K562 (cell line): ENCODE results near the gene SLC2A4RG. TPM values are rescaled to one million over a fixed set of nuclear protein-coding genes. Genes with fewer than 3 reads are reported as not detected.

Source experiments
- ATAC-seq: fragments of 200-7000 bp; cut with Tn5 transposase; 3 replicates; pipeline ENCODE4 v1.9.1; 2020; ENCODE audit warnings: moderate library complexity
- BruUV-seq: library from RNA; stranded (reverse); fragments of 400-500 nt; replicated peaks from 2 replicates; lab custom pipeline; 2021; lab: Mats Ljungman, UMichigan
- CTCF ChIA-PET: fragments of 300-600 bp; formaldehyde crosslinking; extraction: SDS; loops from one replicate; lab custom pipeline; 2021; ENCODE audit warnings: low intra/inter-chr PET ratio; lab: Yijun Ruan, JAX
- POLR2A ChIA-PET: fragments of 300-600, 350-650 bp; sonication (Branson Sonifier 250); formaldehyde crosslinking; extraction: SDS; loops from one replicate; lab custom pipeline; 2021; ENCODE audit warnings: antibody characterized with exemption, inconsistent platforms; lab: Yijun Ruan, JAX
- DNase-seq, 4 experiments: peaks; one replicate each; pipeline versions ENCODE4 v3.0.0 to v3.0.0-alpha.2; 2011 to 2018; ENCODE audit warnings: low spot score in 3 of 4, mixed read lengths in 3 of 4; ENCODE audit errors: extremely low read depth in 1 of 4
- FAIRE-seq: peaks from 2 replicates; lab custom pipeline; 2011; peaks lifted over from hg19 to GRCh38; lab: Jason Lieb, UNC
- H2AFZ ChIP-seq: 2 replicates; pipeline ENCODE4 v1.6.0; 2011; ENCODE audit warnings: low read depth, low read length, control low read depth, inconsistent platforms
- H3K27ac ChIP-seq: fragments of 200-600 bp; 3 replicates; pipeline ENCODE4 v1.8.0; 2011; ENCODE audit warnings: low read depth, mild to moderate bottlenecking, control low read depth, inconsistent platforms, low read length, moderate library complexity, mixed read lengths; ENCODE audit errors: extremely low read depth
- H3K27me3 ChIP-seq, 2 experiments: fragments of 300-600 bp in 1 of 2; 2 replicates in 1 of 2; 3 replicates in 1 of 2; pipeline versions ENCODE4 v1.6.0 to v1.8.0; 2011; ENCODE audit warnings: inconsistent platforms in 2 of 2, low read length in 2 of 2, mild to moderate bottlenecking in 1 of 2, mixed read lengths in 1 of 2, moderate library complexity in 1 of 2; ENCODE audit not compliant: control insufficient read depth in 2 of 2, insufficient read depth in 2 of 2
- H3K36me3 ChIP-seq: fragments of 300-600 bp; 3 replicates; pipeline ENCODE4 v1.8.0; 2011; ENCODE audit warnings: mild to moderate bottlenecking, low read length, inconsistent platforms; ENCODE audit not compliant: control insufficient read depth, insufficient read depth
- H3K4me1 ChIP-seq, 2 experiments: fragments of 200-600 bp in 1 of 2; replicated peaks in 1 of 2; 2 replicates in 1 of 2; 3 replicates in 1 of 2; pipeline versions ENCODE4 v1.5.1 to v1.8.0; 2011; ENCODE audit warnings: inconsistent platforms in 2 of 2, low read length in 2 of 2, mild to moderate bottlenecking in 1 of 2, mixed read lengths in 1 of 2, moderate library complexity in 1 of 2; ENCODE audit not compliant: control insufficient read depth in 2 of 2, insufficient read depth in 2 of 2
- H3K4me2 ChIP-seq: 2 replicates; pipeline ENCODE4 v1.6.1; 2011; ENCODE audit warnings: low read length, control low read depth, inconsistent platforms, mixed read lengths; ENCODE audit not compliant: insufficient read depth
- H3K4me3 ChIP-seq: fragments of 200-600 bp; sonication (generic), shearing (Covaris generic); 2 replicates; pipeline ENCODE4 v1.5.1; 2016; ENCODE audit warnings: control low read depth, inconsistent platforms
- H3K79me2 ChIP-seq: fragments of 200-600 bp; 3 replicates; pipeline ENCODE4 v1.8.0; 2011; ENCODE audit warnings: low read length, inconsistent platforms; ENCODE audit not compliant: control insufficient read depth, insufficient read depth
- H3K9ac ChIP-seq, 2 experiments: 2 replicates each; pipeline versions ENCODE4 v1.6.0 to v1.6.1; 2011; ENCODE audit warnings: low read depth in 2 of 2, low read length in 2 of 2, control low read depth in 1 of 2, inconsistent platforms in 1 of 2, mild to moderate bottlenecking in 1 of 2, mixed read lengths in 1 of 2; ENCODE audit not compliant: insufficient read depth in 1 of 2
- H3K9me1 ChIP-seq: one replicate; pipeline ENCODE4 v1.6.0; 2011; ENCODE audit warnings: inconsistent platforms, mild to moderate bottlenecking, low read length, moderate library complexity; ENCODE audit not compliant: control insufficient read depth, insufficient read depth
- H3K9me3 ChIP-seq: replicated peaks from 2 replicates; pipeline ENCODE4 v1.5.1; 2011; ENCODE audit warnings: low read depth, low read length, inconsistent platforms; ENCODE audit not compliant: control insufficient read depth, insufficient read depth
- H4K20me1 ChIP-seq: replicated peaks from 2 replicates; pipeline ENCODE4 v1.6.1; 2011; ENCODE audit warnings: low read length, inconsistent platforms, mixed read lengths; ENCODE audit not compliant: control insufficient read depth, insufficient read depth
- RBFOX2 ChIP-seq: fragments of 200-400 bp; formaldehyde crosslinking; IDR thresholded peaks from 2 replicates; pipeline ENCODE4 v1.6.1; 2017; ENCODE audit warnings: low read depth, mild to moderate bottlenecking, low read length, moderate library complexity
- UBTF ChIP-seq, 2 experiments: IDR thresholded peaks; 2 replicates each; pipeline ENCODE4 v1.6.1; 2012; ENCODE audit warnings: improper control_type of control experiment in 2 of 2, low read depth in 2 of 2, low read length in 2 of 2, borderline replicate concordance in 1 of 2
- ZEB2 ChIP-seq: fragments of 450-650 bp; IDR thresholded peaks from 2 replicates; pipeline ENCODE4 v1.6.1; 2016
- ZNF431 ChIP-seq: sonication (generic); formaldehyde crosslinking; IDR thresholded peaks from 2 replicates; pipeline ENCODE4 v1.8.0; 2022; ENCODE audit warnings: mild to moderate bottlenecking, missing genetic modification reagents
- ZNF79 ChIP-seq: fragments of 250-450 bp; sonication (Bioruptor Pico); IDR thresholded peaks from 2 replicates; pipeline ENCODE4 v1.4.0; 2020; ENCODE audit warnings: low read depth, mild to moderate bottlenecking, moderate library complexity
- WGBS: fragments of 100-300 bp; shearing (Covaris generic); methylation state at CpG from one replicate; pipeline ENCODE4 v1.1.6; 2016; ENCODE audit warnings: low coverage, mixed read lengths; ENCODE audit not compliant: insufficient coverage; ENCODE audit errors: missing lambda C conversion rate; 5-methylcytosine and 5-hydroxymethylcytosine counted together
- in situ Hi-C: fragments of 300-500 bp; cut with MboI; formaldehyde crosslinking; loops from 4 replicates; pipeline ENCODE4 v1.15.0; 2018; ENCODE audit warnings: inconsistent platforms, mixed read lengths
- intact Hi-C: fragments of 100-400 bp; cut with micrococcal nuclease; formaldehyde crosslinking; loops from 2 replicates; pipeline ENCODE4 v1.14.2; 2022
- polyA plus RNA-seq, 8 experiments: library from polyadenylated mRNA; depleted of rRNA in 4 of 8; stranded (reverse) in 5 of 8; unstranded in 3 of 8; fragments of >200 nt; fragmentation: Nextera tagmentation in 2 of 8; fragmentation: Illumina TruSeq in 1 of 8; extraction: Ambion mirVana in 2 of 8; extraction: Trizol in 1 of 8; gene quantifications; 2 replicates each; pipeline versions ENCODE4 v1.2.1 to v1.2.3, GENCODE V29; 2011 to 2014; ENCODE audit warnings: inconsistent platforms in 1 of 8, missing spikeins in 1 of 8
- total RNA-seq, 7 experiments: library from RNA; depleted of rRNA in 6 of 7; stranded (reverse); fragments of >200 nt in 6 of 7; fragmentation: Illumina TruSeq in 2 of 7; extraction: Trizol in 2 of 7; gene quantifications; 2 replicates each; pipeline versions ENCODE4 v1.2.1 to v1.2.3, GENCODE V29; 2011 to 2021; ENCODE audit warnings: low replicate concordance in 1 of 7

Gene SLC2A4RG
- total and polyA plus RNA-seq, 9 of the 15 experiments (the other 6 are each of a cell fraction or from before 2014, with no cell fraction given) = 0.34 to 97.3 (median 26.5) TPM

GRCh38 chr20:63705232-63706026, 34.1 kb upstream of the SLC2A4RG start:
- ATAC-seq (no peak), DNase-seq (peak in 2 of 4 experiments; percentile 3 to 5), FAIRE-seq (no peak)
- H3K4me2 ChIP-seq = no peak overlapping the region
- intact Hi-C loops = loop anchor here (2.0 to 10.0 kb wide), 5 partner anchors 79 to 252 kb away; partner anchors contain the start of genes PTK6, TPD52L2 and UCKL1
- in situ Hi-C loops = loop anchor here (5.0 kb wide), 1 partner anchor 157 kb away; the partner anchor contains the start of gene ABHD16B
- H3K9me3 ChIP-seq = no peaks in the 10 kb centered on the region
- no peaks in the 10 kb centered on the region for H3K9me1 ChIP-seq
- 92% methylated on average over 8 of the region's 8 CpGs for WGBS
- no peak overlapping the region for H3K4me3 ChIP-seq
- BruUV-seq = no TSS peak
- H3K27ac ChIP-seq = no peak overlapping the region
- H3K36me3 ChIP-seq = peaks cover 52% of the 10 kb centered on the region
- H3K4me1 ChIP-seq = peaks cover 13 to 79% of the 10 kb centered on the region in 2 experiments
- TF ChIP-seq ZNF79 (no peak), ZEB2 (no peak), ZNF431 (no peak), UBTF (IDR thresholded peaks at IDR 0.05; ENCODE audit: borderline replicate concordance in 1 of 2, low read depth in 2 of 2, low read length in 2 of 2) (no peak), RBFOX2 (0 out of 2 replicates have a peak, but pooled peaks have one; percentile 6)
- H2AFZ ChIP-seq = no peak overlapping the region
- ChIA-PET CTCF (interaction anchor here (0.6 to 2.6 kb wide), 2 partner anchors 159 to 165 kb away, joined by 4 to 18 read pairs; partner anchors contain the start of gene TPD52L2), POLR2A (interaction anchor here (0.5 to 4.0 kb wide), 2 partner anchors 160 to 183 kb away, joined by 3 to 23 read pairs; partner anchors contain the start of gene TPD52L2)
- peak overlapping the region in 1 of 2 experiments; percentile 60; a peak in 1 of 4 replicates for H3K9ac ChIP-seq
- H4K20me1 ChIP-seq = peaks cover 22% of the 10 kb centered on the region
- no peaks in the 10 kb centered on the region for H3K27me3 ChIP-seq
- peaks cover 49% of the 10 kb centered on the region for H3K79me2 ChIP-seq
